ENCODE results near the gene BNIP5.

BNIP5 gene

GRCh38 chr6:36380166-36380565 lies 43.5 kb upstream of the BNIP5 start:
- no peaks in the 10 kb centered on the region for H3K9me3 ChIP-seq (ENCODE audit: severe bottlenecking)
- no peak overlapping the region for H3K27ac ChIP-seq
- no peak for TF ChIP-seq CTCF (IDR thresholded peaks at IDR 0.05; ENCODE audit: low read depth, low read length)
- DNase-seq, result no peak
- no peak overlapping the region for H3K4me3 ChIP-seq (ENCODE audit: low read depth, low read length)
- H3K27me3 ChIP-seq (ENCODE audit: insufficient read depth, low read depth, severe bottlenecking), result no peaks in the 10 kb centered on the region
- H3K36me3 ChIP-seq, result no peaks in the 10 kb centered on the region

DNA sequence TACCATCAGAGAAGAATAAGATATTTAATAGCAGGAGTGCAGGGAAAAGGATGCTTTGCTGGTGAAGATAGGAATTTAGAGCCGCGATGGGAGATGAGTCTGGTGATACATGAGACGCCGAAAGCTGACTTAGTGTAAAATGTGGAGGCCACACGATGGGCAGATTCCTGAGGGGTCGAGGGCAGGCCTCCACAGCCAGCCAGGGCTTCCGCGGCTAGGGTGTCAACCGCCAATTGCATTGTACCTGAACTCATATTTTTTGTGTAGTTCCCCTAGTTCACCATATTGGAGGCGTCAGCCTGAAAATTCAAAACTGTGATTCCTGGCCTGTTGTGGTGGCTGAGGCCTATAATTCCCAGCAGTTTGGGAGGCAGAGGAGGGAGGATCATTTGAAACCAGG lies 42.2 kb upstream of the BNIP5 start:
- no peak for DNase-seq
- TF ChIP-seq CTCF (IDR thresholded peaks at IDR 0.05; ENCODE audit: low read depth, low read length), result no peak

DNA sequence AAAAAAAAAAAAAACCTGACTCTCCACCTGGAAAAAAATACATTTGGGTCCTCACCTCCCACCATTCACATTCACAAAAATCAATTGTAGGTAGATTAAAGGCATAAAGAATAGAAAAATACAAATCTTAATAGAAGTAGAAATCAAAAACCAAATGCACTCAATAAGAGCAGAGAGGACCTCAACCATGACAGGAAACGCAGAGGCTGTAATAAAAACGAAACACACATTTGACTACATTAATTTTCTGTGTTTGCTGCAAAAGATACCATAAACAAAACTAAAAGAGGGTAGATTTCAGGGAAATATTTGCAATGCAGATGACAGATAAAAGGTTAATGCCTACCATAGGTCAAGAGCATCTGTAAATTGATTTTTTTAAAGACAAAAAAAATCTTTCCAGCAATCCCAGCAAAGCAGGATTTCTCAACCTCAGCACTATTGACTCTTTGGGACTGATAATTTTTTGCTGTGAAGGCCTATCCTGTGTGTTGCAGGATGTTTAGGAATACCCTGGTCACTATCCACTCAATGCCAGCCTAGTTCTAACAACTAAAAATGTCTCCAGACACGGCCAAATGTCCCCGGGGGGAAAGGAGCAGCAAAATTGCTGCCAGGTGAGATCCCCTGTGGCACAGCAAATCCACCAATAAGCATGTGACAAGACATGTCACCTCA lies 41.7 kb upstream of the BNIP5 start:
- no peak for TF ChIP-seq CTCF (IDR thresholded peaks at IDR 0.05; ENCODE audit: low read depth, low read length)
- no peak overlapping the region for H3K4me3 ChIP-seq (ENCODE audit: low read depth, low read length)
- no peaks in the 10 kb centered on the region for H3K27me3 ChIP-seq (ENCODE audit: insufficient read depth, low read depth, severe bottlenecking)
- no peak overlapping the region for H3K27ac ChIP-seq
- no peaks in the 10 kb centered on the region for H3K9me3 ChIP-seq (ENCODE audit: severe bottlenecking)
- no peaks in the 10 kb centered on the region for H3K36me3 ChIP-seq
- no peak for DNase-seq

More for the DNA sequence above, 42.2 kb upstream of the BNIP5 start:
- Histone ChIP-seq H3K27ac (no peak overlapping the region), H3K4me3 (ENCODE audit: low read depth, low read length) (no peak overlapping the region), H3K9me3 (ENCODE audit: severe bottlenecking) (no peaks in the 10 kb centered on the region), H3K27me3 (ENCODE audit: insufficient read depth, low read depth, severe bottlenecking) (no peaks in the 10 kb centered on the region), H3K36me3 (no peaks in the 10 kb centered on the region)

- DNase-seq, result no peak
- no peaks in the 10 kb centered on the region for H3K9me3 ChIP-seq (ENCODE audit: severe bottlenecking)
- no peak for TF ChIP-seq CTCF (IDR thresholded peaks at IDR 0.05; ENCODE audit: low read depth, low read length)
- H3K27me3 ChIP-seq (ENCODE audit: insufficient read depth, low read depth, severe bottlenecking), result no peaks in the 10 kb centered on the region
- H3K27ac ChIP-seq, result no peak overlapping the region
- no peak overlapping the region for H3K4me3 ChIP-seq (ENCODE audit: low read depth, low read length)
- no peaks in the 10 kb centered on the region for H3K36me3 ChIP-seq
These were observed 40.9 kb upstream of the BNIP5 start for GRCh38 chr6:36377594-36377993.

- Histone ChIP-seq H3K36me3 (no peaks in the 10 kb centered on the region), H3K27ac (no peak overlapping the region), H3K4me3 (ENCODE audit: low read depth, low read length) (no peak overlapping the region), H3K9me3 (ENCODE audit: severe bottlenecking) (no peaks in the 10 kb centered on the region), H3K27me3 (ENCODE audit: insufficient read depth, low read depth, severe bottlenecking) (no peaks in the 10 kb centered on the region)
- no peak for DNase-seq
- no peak for TF ChIP-seq CTCF (IDR thresholded peaks at IDR 0.05; ENCODE audit: low read depth, low read length)
These were observed 40.1 kb upstream of the BNIP5 start for GRCh38 chr6:36376742-36377141.

DNA sequence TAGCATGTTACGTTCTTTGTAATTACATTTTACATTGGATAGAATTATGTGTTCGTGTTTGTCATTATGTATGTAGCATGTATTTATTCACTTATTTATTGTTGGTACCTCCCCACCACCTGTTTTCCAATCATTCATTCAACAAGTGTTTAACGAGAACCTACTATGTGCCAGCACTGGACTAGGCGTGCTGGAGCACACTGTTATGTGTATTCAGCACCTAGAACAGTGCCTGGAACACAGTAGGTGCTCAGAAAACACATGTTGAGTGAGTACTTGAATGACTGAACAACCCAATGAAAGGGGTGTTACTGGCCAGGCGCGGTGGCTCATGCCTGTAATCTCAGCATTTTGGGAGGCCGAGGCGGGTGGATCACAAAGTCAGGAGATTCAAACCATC lies 39.5 kb upstream of the BNIP5 start:
- no peak overlapping the region for H3K27ac ChIP-seq
- H3K4me3 ChIP-seq (ENCODE audit: low read depth, low read length), result no peak overlapping the region
- H3K9me3 ChIP-seq (ENCODE audit: severe bottlenecking), result no peaks in the 10 kb centered on the region
- H3K36me3 ChIP-seq, result no peaks in the 10 kb centered on the region
- no peak for TF ChIP-seq CTCF (IDR thresholded peaks at IDR 0.05; ENCODE audit: low read depth, low read length)
- no peaks in the 10 kb centered on the region for H3K27me3 ChIP-seq (ENCODE audit: insufficient read depth, low read depth, severe bottlenecking)
- DNase-seq, result no peak

Measured in WERI-Rb-1 (cell line).